Thyroid gland (tissue), 4 donors: ENCODE data around the gene FAM83B.

Experiments
- POLR2A ChIP-seq, 2 donors: fragments of 450-650 bp; IDR thresholded peaks; one replicate each; pipeline ENCODE4 v1.6.1; 2017; ENCODE audit warnings: antibody characterized with exemption in 2 of 2, mild to moderate bottlenecking in 2 of 2, moderate library complexity in 1 of 2
- TF ChIP-seq, protein P1 (sequence below), 6 experiments: fragments of 200-600 bp in 3 of 6; fragments of 450-650 bp in 3 of 6; sonication (generic) in 3 of 6; IDR thresholded peaks; one replicate each; pipeline ENCODE4 v1.5.1; 2016 to 2019; ENCODE audit warnings: antibody characterized with exemption in 6 of 6, mild to moderate bottlenecking in 2 of 6, inconsistent platforms in 1 of 6, moderate library complexity in 1 of 6

DNA sequence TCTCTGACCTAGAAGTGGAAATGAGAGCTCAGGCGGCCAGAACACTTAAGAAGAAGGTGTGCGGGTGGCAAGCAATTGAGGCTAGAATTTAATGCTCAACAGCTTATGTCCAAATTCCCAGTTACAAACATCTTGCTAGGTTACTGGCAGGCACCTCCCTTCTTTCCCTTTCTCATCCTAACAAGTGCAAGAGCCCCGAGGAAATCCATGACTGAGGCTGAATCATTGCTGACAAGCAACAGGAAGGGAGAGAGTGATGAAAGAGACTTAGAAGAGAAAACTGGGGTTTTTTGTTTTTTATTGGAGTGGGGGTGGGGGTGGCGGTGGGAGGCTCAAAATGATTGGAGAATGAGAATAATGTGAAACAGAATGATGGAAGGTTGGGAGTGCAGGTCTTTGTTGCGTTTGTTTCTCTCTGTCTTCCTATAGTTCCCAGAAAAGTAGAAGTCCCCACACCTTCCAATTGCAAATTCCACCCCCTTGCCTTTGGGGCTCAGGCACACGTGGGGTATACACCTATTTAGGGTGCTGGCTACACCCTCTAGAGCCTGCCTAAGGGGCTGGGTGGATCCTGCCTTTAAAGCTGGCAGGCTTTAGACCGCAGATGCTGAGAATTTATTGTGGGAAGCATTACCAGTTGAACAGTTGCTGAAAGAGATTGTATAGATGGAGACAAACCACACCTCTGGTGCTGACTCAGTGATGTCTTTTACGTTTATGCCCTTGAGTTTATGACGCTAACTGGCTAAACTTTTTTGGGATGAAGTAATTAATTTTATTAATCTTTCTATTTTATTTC lies 1.4 kb downstream of the FAM83B start:
- TF ChIP-seq, protein P1, sequence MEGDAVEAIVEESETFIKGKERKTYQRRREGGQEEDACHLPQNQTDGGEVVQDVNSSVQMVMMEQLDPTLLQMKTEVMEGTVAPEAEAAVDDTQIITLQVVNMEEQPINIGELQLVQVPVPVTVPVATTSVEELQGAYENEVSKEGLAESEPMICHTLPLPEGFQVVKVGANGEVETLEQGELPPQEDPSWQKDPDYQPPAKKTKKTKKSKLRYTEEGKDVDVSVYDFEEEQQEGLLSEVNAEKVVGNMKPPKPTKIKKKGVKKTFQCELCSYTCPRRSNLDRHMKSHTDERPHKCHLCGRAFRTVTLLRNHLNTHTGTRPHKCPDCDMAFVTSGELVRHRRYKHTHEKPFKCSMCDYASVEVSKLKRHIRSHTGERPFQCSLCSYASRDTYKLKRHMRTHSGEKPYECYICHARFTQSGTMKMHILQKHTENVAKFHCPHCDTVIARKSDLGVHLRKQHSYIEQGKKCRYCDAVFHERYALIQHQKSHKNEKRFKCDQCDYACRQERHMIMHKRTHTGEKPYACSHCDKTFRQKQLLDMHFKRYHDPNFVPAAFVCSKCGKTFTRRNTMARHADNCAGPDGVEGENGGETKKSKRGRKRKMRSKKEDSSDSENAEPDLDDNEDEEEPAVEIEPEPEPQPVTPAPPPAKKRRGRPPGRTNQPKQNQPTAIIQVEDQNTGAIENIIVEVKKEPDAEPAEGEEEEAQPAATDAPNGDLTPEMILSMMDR (IDR thresholded peaks at IDR 0.05), result no peak
- TF ChIP-seq POLR2A (IDR thresholded peaks at IDR 0.05), result no peak
